Stimulated activated naive CD4-positive, alpha-beta T cell treated with Interleukin-2 at 50 U/mL for 16 hours (primary cell): ENCODE data around the gene RGS18.
"Not testable (repeated sequence)": the region's sequence is repeated elsewhere in the genome, so short reads cannot be mapped to it uniquely, and the experiment has no call there.

Experiments used
- DNase-seq: peaks from one replicate; lab custom pipeline; 2025; lab: John Stamatoyannopoulos, UW

The RGS18 gene, protein sequence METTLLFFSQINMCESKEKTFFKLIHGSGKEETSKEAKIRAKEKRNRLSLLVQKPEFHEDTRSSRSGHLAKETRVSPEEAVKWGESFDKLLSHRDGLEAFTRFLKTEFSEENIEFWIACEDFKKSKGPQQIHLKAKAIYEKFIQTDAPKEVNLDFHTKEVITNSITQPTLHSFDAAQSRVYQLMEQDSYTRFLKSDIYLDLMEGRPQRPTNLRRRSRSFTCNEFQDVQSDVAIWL

GRCh38 chr1:192158181-192158580 lies at the start of gene RGS18:
TSS of gene RGS18 (plus strand) at chr1:192158462. CDS start at chr1:192158638, 176 bp downstream.
- DNase-seq, result no peak

- DNase-seq, result no peak
Observed at GRCh38 chr1:192109576-192109975, 48.7 kb upstream of the RGS18 start.

DNA sequence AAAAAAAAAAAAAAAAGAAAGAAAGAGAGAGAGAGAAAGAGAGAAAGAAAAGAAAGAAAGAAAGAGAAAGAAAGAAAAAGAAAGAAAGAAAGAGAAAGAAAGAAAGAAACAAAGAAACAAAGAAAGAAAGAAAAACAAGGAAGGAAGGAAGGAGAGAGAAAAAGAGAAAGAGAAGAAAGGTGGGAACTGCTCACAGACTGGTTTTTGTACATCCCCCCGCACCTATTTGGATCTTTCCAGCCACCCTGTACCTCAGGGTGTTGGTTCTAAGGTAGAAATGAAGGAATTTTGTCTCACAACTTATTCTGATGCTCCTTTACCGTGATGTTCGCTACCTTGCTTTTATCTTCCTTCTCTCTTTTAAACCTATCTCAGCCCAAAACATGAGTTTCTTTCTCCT lies 43.3 kb upstream of the RGS18 start:
- DNase-seq, result no peak

DNA sequence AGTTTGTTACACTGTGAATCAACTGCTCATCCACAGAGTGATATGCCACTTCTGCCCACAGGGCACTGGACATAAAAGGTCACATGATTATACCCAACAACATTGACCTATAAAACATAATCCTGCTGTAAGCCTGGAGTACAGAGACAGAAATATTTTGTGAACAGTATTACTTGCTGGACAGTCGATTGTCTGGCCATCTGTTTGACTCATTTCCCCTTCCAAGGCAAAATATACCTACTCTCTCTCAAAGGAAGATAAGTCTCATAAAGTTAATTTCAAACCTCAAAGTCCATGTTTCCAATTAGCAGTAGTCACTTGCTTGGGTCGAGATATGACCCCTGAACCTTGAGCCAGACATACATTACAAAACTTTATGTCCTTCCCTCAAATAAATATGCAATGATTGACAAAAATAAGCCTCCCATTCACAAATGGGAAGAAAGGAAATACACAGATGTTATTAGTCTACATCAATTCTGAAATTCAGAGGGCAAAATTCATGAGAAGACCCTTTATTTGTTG lies 39.3 kb upstream of the RGS18 start:
- no peak for DNase-seq

GRCh38 chr1:192119701-192120100 lies 38.6 kb upstream of the RGS18 start:
- DNase-seq, result no peak

GRCh38 chr1:192122668-192123067 lies 35.6 kb upstream of the RGS18 start:
- no peak for DNase-seq

DNA sequence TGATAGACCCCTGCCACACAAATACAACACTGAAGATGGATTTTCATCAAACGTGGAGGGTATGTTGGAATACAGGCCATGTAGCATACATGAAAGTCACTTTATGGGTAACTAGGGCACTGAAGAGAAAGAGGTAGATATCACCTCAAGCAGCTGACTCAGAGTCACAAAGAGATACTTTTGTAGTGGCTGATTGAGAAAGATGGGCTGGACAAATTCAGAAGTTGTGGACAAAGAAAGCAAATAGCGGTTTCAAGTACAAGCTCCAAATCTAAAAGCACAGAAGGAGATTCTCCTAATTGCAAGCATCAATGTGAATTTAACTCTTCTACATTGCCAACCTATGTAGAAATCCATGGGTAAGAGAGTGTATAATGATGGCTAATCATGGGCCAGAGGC lies 35.0 kb upstream of the RGS18 start:
- DNase-seq, result no peak

DNA sequence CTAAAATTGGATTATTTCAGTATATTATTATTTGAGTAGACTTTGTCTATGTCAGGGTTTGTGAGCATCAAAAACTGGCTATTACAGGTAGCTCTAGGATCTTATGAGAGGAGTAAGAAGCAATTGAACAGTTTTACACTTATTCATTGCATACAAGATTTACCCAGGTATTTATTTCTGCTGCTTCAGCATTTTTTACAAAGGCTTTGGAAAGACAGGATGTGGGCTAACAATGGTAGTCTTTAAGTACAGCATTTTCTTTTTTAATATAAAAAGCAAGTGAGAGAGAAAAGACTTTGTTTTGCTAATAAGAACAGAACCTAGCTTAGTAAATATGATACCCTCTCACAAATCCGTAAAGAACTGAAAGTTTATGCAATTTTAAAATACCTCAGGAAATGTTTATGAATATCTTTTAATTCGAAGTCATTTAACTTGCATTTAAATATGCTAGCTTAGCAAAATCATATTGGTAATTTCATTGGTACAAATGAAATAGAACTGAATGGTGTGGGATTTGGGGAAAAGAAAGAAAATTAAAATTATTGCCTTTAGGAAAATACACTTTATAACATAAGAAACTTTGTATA lies 32.1 kb upstream of the RGS18 start:
- DNase-seq, result no peak

GRCh38 chr1:192130175-192130574 lies 28.1 kb upstream of the RGS18 start:
- no peak for DNase-seq

DNA sequence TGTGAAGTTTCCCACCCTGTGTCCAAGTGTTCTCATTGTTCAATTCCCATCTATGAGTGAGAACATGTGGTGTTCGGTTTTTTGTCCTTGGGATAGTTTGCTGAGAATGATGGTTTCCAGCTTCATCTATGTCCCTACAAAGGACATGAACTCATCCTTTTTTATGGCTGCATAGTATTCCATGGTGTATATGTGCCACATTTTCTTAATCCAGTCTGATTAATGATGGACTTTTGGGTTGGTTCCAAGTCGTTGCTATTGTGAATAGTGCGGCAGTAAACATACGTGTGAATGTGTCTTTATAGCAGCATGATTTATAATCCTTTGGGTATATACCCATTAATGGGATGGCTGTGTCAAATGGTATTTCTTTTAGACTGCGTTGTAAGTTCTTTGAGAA lies 27.4 kb upstream of the RGS18 start:
- DNase-seq, result not testable (repeated sequence)

DNA sequence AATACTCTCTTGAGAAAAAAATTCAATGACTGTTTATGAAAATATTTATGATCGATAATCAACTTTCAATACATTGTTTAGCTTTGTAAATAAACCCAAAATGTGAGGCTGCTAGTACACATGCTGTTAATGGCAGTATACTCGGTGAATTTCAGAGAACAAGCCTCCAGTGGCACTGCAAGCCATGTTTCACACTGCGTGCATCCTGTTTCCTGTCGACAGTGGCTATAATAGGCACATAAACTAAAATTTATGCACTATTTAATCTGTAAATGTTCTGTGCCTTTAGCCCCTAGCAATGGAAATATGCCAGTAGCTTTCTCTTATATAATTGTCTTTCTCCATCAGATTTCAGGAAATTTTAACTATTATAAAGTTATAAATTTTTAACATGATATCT lies 26.3 kb upstream of the RGS18 start:
- no peak for DNase-seq

DNA sequence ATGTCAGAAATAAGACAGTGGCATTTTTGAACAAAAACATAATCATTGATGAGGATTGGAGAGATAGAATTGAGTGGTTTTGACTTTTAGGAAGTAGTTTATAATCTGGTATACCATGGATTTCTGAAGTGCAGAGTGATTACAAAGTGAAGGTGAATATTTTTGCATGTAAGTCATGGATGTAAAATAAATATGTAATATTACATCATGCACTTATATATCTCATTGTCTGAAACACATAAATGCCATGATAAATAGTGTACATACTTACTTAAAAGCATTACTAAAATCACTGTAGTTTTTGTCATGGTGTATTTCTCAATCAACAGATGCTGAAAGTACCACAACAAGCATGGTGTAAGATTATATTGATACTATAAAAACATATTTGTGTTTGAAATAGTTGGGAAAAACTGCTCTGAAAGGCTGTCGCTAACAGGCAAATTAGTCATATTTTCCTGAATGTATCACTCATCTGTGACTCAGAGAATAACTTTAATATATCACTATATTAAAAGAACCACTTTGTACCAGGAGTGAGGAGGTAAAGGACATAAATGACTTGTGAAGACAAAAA lies 24.8 kb upstream of the RGS18 start:
- no peak for DNase-seq

DNA sequence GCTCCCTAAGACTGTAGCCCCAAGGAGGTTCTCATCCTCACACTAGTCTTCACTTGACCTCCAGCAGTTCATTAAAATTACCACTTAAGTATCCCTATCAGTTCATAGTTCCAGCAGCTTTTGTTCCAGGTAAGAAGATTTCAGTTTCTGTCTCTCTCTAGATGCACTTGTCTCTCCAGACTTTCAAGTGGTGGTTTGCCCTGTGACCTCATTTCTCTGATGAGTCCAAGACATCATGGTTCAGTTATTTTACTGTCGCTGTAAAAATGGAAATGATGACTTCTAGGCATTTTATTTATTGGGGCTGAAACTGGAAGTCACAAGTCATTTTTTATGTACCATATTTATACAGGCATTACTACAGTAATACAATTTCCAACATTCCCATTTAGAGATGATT lies 17.9 kb upstream of the RGS18 start:
- no peak for DNase-seq

DNA sequence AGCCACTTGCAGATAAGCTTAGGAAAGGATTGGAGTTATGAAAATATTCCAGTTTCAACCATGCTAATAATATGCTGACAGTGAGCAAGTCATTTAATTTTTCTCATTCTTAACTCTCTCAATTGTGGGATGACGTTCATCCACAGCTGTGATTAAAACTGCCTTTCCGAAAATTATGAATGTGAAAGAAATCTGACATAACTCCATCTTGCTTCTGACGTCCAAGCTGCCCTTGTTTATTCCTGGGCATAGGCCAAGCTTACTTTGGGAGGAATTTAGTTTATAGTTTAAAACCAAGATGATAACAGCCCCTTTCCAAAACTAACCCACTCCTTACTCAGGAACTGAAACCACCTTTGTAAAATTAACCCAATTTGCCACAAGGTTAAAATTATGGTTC lies 11.0 kb upstream of the RGS18 start:
- DNase-seq, result no peak

DNA sequence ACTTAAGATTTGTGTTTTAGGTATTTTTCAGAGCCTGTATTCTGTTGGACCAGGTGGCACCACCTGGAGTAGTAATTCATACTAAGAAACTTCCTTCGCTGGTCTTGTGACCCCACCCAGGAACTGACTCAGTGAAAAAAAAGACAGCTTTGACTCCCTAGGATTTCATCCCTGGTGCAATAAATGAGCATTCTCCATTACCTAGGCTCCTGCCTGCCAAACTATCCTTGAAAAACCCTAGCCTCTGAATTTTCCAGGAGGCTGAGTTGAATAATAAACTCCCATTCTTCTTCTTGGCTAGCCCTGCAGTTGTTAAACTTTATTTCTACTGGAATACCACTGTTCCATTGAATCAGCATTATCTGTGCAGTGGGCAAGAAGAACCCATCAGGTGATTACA lies 10.6 kb upstream of the RGS18 start:
- DNase-seq, result no peak

GRCh38 chr1:192151176-192151575 lies 7.1 kb upstream of the RGS18 start:
- DNase-seq, result no peak

GRCh38 chr1:192153276-192153675 lies 5.0 kb upstream of the RGS18 start:
- no peak for DNase-seq

DNA sequence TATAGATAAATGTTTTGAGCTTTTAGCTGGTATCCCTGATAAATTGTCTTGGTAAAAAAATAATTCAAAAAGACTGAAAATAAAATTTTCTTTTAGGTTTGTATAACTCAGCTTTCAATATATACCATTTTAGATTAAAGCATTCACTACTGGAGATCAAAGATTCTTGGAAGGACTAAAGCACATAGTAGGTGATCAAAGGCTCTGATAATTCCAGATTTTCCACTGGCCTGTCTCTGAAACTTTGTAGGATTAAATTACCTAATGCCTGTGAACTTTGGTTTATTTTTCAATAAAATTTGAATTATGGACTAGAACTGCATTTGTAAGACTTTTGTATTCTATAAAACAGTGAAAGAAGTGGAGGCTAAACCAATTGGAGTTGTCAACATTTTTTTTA lies 1.2 kb upstream of the RGS18 start:
- DNase-seq, result no peak

GRCh38 chr1:192159014-192159413 lies 752 bp downstream of the RGS18 start:
- DNase-seq, result no peak

- no peak for DNase-seq
Observed at GRCh38 chr1:192159781-192160180, 1.5 kb downstream of the RGS18 start.

- DNase-seq, result no peak
Observed at GRCh38 chr1:192160196-192160595, 1.9 kb downstream of the RGS18 start.

DNA sequence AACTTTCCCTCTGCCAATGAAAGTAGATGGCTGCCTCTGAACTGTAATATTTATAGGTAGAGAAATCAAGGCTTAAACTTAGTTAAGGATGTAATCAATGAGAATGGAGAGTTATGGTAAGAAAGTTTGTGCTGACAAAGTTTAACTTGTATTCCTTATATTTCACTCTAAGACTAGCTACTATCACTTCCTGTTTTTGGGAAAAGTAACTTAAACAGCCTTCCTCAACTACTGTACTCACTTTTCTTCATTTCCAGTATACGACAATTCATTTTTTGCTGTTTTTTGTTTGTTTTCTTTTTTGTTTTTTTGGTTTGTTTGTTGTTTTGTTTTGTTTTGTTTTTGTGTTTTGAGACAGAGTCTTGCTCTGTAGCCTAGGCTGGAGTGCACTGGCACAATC lies 3.7 kb downstream of the RGS18 start:
- DNase-seq, result no peak

DNA sequence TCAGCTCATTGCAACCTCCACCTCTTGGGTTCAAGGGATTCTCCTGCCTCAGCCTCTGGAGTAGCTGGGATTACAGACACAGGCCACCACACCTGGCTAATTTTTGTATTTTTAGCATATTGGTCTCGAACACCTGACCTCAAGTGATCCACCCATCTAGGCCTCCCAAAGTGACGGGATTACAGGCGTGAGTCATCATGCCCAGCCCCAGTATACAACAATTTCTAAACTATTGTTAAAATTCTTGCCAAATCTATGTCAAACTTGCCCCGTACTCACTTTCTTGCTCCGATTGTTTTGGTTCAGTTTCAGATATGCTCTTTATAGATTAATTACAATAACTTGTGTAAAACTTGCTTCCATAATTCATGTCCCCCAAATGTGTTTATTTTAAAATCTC lies 4.1 kb downstream of the RGS18 start:
- no peak for DNase-seq

DNA sequence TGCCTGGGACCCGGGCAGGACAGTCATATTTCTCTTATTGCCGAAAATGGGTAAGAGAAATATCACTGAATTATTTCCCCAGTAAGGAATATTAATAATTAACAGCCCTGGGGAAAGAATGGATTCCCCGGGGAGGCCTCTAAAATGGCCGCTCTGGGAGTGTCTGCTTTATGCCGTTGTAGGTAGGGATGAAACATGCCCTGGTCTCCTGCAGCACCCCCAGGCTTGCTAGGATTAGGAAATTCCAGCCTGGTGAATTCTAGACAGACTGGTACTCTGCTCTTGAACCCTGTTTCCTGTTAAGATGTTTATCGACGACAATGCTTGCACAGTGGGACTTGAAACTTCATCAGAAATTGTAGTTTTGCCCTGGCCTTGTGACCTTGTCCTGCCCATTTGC lies 6.7 kb downstream of the RGS18 start:
- not testable (repeated sequence) for DNase-seq
